Activated B cell treated with CpG ODN at 0.5 μM for 24 hours (primary cell): ENCODE measurements around the gene CD8B2. TPM values are rescaled to one million over a fixed set of nuclear protein-coding genes. Genes with fewer than 3 reads are reported as not detected.
A peak's percentile ranks its signal among the peaks of the same experiment; 100 is the strongest.

Source experiments
- ATAC-seq: fragments of 200-7000 bp; cut with Tn5 transposase; one replicate; pipeline ENCODE4 v1.10.0; 2021; ENCODE audit warnings: low read depth, mild to moderate bottlenecking, moderate library complexity
- CTCF ChIA-PET: fragments of 350-600 bp; sonication (Branson Sonifier 250); formaldehyde crosslinking; loops from one replicate; lab custom pipeline; 2021; ENCODE audit warnings: antibody characterized with exemption; lab: Charles Lee
- POLR2A ChIA-PET: fragments of 350-600 bp; sonication (Branson Sonifier 250); formaldehyde crosslinking; loops from one replicate; lab custom pipeline; 2021; ENCODE audit warnings: antibody characterized with exemption; lab: Charles Lee
- DNase-seq: peaks from one replicate; pipeline ENCODE4 v3.0.0; 2022
- H3K27ac Mint-ChIP-seq: one replicate; pipeline ENCODE4 v1.8.0; 2020; ENCODE audit warnings: mixed read lengths
- H3K27me3 Mint-ChIP-seq: one replicate; pipeline ENCODE4 v1.8.0; 2021; ENCODE audit warnings: mixed read lengths
- H3K36me3 Mint-ChIP-seq: one replicate; pipeline ENCODE4 v1.8.0; 2021; ENCODE audit warnings: low read depth, mixed read lengths
- H3K4me1 Mint-ChIP-seq: one replicate; pipeline ENCODE4 v1.8.0; 2021; ENCODE audit warnings: mixed read lengths
- H3K4me3 Mint-ChIP-seq: one replicate; pipeline ENCODE4 v1.8.0; 2020; ENCODE audit warnings: mild to moderate bottlenecking, mixed read lengths
- H3K9me3 Mint-ChIP-seq: one replicate; pipeline ENCODE4 v1.8.0; 2020; ENCODE audit warnings: mixed read lengths
- CTCF ChIP-seq: fragments of 200-600 bp; IDR thresholded peaks from one replicate; pipeline ENCODE4 v1.8.0; 2022; ENCODE audit warnings: antibody characterized with exemption, mild to moderate bottlenecking
- intact Hi-C: fragments of 100-400 bp; cut with micrococcal nuclease; formaldehyde crosslinking; loops from one replicate; pipeline ENCODE4 v1.15.1; 2024
- total RNA-seq: library from RNA; stranded (reverse); gene quantifications from 2 replicates; pipeline ENCODE4 v1.2.3, GENCODE V29; 2022

CD8B2 gene
- total RNA-seq, 1 donor from 2014 or later = not detected

- H3K4me1 Mint-ChIP-seq = peaks cover 2% of the 10 kb centered on the region
- H3K27ac Mint-ChIP-seq = no peak overlapping the region
- CTCF ChIA-PET = interaction anchor here (0.8 to 3.0 kb wide), 9 partner anchors 10 to 1174 kb away, joined by 3 to 23 read pairs (median 3); no protein-coding TSS in a partner anchor
- H3K4me3 Mint-ChIP-seq = peak overlapping the region; percentile 58
- no peaks in the 10 kb centered on the region for H3K36me3 Mint-ChIP-seq
- DNase-seq (peak; percentile 66), ATAC-seq (peak; percentile 95)
- H3K27me3 Mint-ChIP-seq = peaks cover 21% of the 10 kb centered on the region
- H3K9me3 Mint-ChIP-seq = no peaks in the 10 kb centered on the region
- TF ChIP-seq CTCF = peak; percentile 98
- POLR2A ChIA-PET = no interaction called here
- intact Hi-C loops = loop anchor here (1.0 to 5.0 kb wide), 7 partner anchors 294 to 1198 kb away; no protein-coding TSS in a partner anchor
Observed at GRCh38 chr2:106542746-106543359, 55.7 kb downstream of the CD8B2 start.

- Mint-ChIP-seq H3K36me3 (no peaks in the 10 kb centered on the region), H3K4me1 (peaks cover 2% of the 10 kb centered on the region), H3K4me3 (no peak overlapping the region), H3K27me3 (peaks cover 25% of the 10 kb centered on the region), H3K27ac (no peak overlapping the region), H3K9me3 (no peaks in the 10 kb centered on the region)
- ChIA-PET CTCF (interaction anchor here (3.0 kb wide), 1 partner anchor 441 kb away, joined by 23 read pairs; no protein-coding TSS in a partner anchor), POLR2A (no interaction called here)
- ATAC-seq (no peak), DNase-seq (no peak)
- TF ChIP-seq CTCF = no peak
- intact Hi-C loops = no loop called here
Observed at GRCh38 chr2:106545007-106545406, 57.8 kb downstream of the CD8B2 start.

- Mint-ChIP-seq H3K27me3 (peaks cover 25% of the 10 kb centered on the region), H3K36me3 (no peaks in the 10 kb centered on the region), H3K9me3 (no peaks in the 10 kb centered on the region), H3K4me3 (no peak overlapping the region), H3K27ac (no peak overlapping the region), H3K4me1 (peaks cover 2% of the 10 kb centered on the region)
- intact Hi-C loops = no loop called here
- no peak for TF ChIP-seq CTCF
- POLR2A ChIA-PET = no interaction called here
- ATAC-seq (no peak), DNase-seq (no peak)
- CTCF ChIA-PET = interaction anchor here (1.5 kb wide), 1 partner anchor 442 kb away, joined by 7 read pairs; no protein-coding TSS in a partner anchor
Observed at GRCh38 chr2:106546391-106546990, 59.3 kb downstream of the CD8B2 start.

GRCh38 chr2:106547164-106547903 lies 60.2 kb downstream of the CD8B2 start:
- Mint-ChIP-seq H3K36me3 (no peaks in the 10 kb centered on the region), H3K4me3 (no peak overlapping the region), H3K27me3 (peaks cover 23% of the 10 kb centered on the region), H3K27ac (no peak overlapping the region), H3K9me3 (no peaks in the 10 kb centered on the region), H3K4me1 (peaks cover 2% of the 10 kb centered on the region)
- no peak for DNase-seq
- ChIA-PET POLR2A (no interaction called here), CTCF (interaction anchor here (0.8 kb wide), 1 partner anchor 443 kb away, joined by 4 read pairs; no protein-coding TSS in a partner anchor)
- intact Hi-C loops = no loop called here
- no peak for ATAC-seq
- TF ChIP-seq CTCF = no peak
